ENCODE data around the gene PADI3. TPM values are rescaled to one million over a fixed set of nuclear protein-coding genes. Genes with fewer than 3 reads are reported as not detected.

The PADI3 gene
- total and polyA plus RNA-seq, 2 donors (not counting 3 experiments of a cell fraction or from before 2014, with no cell fraction given) = not detected

DNA sequence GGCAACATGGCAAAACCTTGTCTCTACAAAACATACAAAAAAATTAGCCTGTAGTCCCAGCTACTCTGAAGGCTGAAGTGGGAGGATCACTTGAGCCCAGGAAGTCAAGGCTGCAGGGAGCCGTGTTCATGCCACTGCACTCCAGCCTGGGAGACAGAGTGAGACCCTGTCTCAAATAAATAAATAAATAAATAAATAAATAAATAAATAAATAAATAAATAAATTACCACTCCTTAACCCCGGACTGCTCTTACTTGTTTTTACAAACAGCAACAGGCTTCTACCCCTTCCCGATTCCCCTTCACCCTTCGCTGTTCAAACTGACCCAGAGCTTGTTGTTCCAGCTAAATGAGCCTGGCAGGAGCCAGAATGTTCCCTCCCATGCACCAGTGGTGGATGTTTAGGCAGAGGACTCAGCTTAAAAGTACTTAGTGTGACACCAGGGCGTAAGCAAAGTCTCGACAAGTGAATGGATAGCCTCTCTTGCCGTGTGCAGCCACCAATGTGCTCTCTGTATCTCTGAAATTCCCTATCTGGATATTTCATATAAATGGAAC, 21.5 kb upstream of the PADI3 start:
- no peaks in the 10 kb centered on the region for H4K20me1 ChIP-seq (replicated peaks; ENCODE audit: control insufficient read depth, extremely low read depth, insufficient read depth, low read length)
- FAIRE-seq (no peak), DNase-seq (ENCODE audit: low read depth, low spot score) (no peak)
- H3K4me2 ChIP-seq (ENCODE audit: insufficient read depth, low read length) = no peak overlapping the region
- no peaks in the 10 kb centered on the region for H3K9me1 ChIP-seq (replicated peaks; ENCODE audit: control insufficient read depth, extremely low read depth, insufficient read depth, low read length)
- H3K4me1 ChIP-seq (ENCODE audit: control insufficient read depth, extremely low read depth, insufficient read depth, low read length) = no peaks in the 10 kb centered on the region
- H3K27ac ChIP-seq (ENCODE audit: insufficient read depth, low read depth, low read length) = no peak overlapping the region
- no peaks in the 10 kb centered on the region for H3K9me3 ChIP-seq (replicated peaks; ENCODE audit: control insufficient read depth, insufficient read depth, low read length)
- dilution Hi-C loops (cut with MboI; ENCODE audit: extremely low pct_ligation_motif_present, low sequenced_read_pairs) = no loop called here
- H3K79me2 ChIP-seq (ENCODE audit: control insufficient read depth, insufficient read depth, low read length) = no peaks in the 10 kb centered on the region
- no peak overlapping the region for H2AFZ ChIP-seq (ENCODE audit: low read depth, low read length)
- no peaks in the 10 kb centered on the region for H3K36me3 ChIP-seq (ENCODE audit: control insufficient read depth in 2 of 2, extremely low read depth in 1 of 2, insufficient read depth in 2 of 2, low read length in 2 of 2)
- TF ChIP-seq GATA2 (IDR thresholded peaks at IDR 0.05; ENCODE audit: insufficient read depth, insufficient read length, low read depth, low read length) (no peak), POLR2AphosphoS5 (IDR thresholded peaks at IDR 0.05; ENCODE audit: insufficient read depth, low read depth, low read length) (no peak), MYC (IDR thresholded peaks at IDR 0.05; ENCODE audit: low read depth, low read length) (no peak), EZH2 (IDR thresholded peaks at IDR 0.05; ENCODE audit: borderline replicate concordance, low read depth, low read length, severe bottlenecking) (no peak)
- H3K9ac ChIP-seq (replicated peaks; ENCODE audit: extremely low read depth, insufficient read depth, low read length) = no peak overlapping the region
- intact Hi-C loops (cut with micrococcal nuclease) = no loop called here
- ChIA-PET POLR2A (interaction anchor here (0.7 kb wide), 2 partner anchors 18 to 150 kb away, joined by 3 to 5 read pairs; no protein-coding TSS in a partner anchor), CTCF (interaction anchor here (1.9 kb wide), 1 partner anchor 101 kb away, joined by 5 read pairs; no protein-coding TSS in a partner anchor)
- BruUV-seq (replicated peaks) = no TSS peak
- H3K27me3 ChIP-seq (ENCODE audit: control insufficient read depth in 2 of 2, insufficient read depth in 2 of 2, low read length in 2 of 2) = no peaks in the 10 kb centered on the region
- no peak overlapping the region for H3K4me3 ChIP-seq (replicated peaks in 1 of 3; ENCODE audit: insufficient read depth in 1 of 3, low read depth in 1 of 3, low read length in 3 of 3)

DNA sequence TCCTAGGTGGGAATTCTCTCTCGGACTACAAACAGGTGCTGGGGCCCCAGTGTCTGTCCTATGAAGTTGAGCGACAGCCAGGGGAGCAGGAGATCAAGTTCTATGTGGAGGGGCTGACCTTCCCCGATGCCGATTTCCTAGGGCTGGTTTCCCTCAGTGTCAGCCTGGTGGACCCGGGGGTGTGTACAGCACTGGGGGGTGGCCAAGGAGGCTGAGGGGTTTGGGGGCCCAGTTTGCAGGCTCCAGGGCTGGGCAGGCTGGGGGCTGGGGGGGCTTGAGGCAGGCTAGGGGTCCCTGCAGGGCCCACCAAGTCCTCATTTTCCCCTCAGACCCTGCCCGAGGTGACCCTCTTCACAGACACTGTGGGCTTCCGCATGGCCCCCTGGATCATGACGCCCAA, 20.3 kb upstream of the PADI3 start:
- no TSS peak for BruUV-seq (replicated peaks)
- Histone ChIP-seq H3K79me2 (ENCODE audit: control insufficient read depth, insufficient read depth, low read length) (no peaks in the 10 kb centered on the region), H3K4me3 (replicated peaks in 1 of 3; ENCODE audit: insufficient read depth in 1 of 3, low read depth in 1 of 3, low read length in 3 of 3) (no peak overlapping the region), H3K9ac (replicated peaks; ENCODE audit: extremely low read depth, insufficient read depth, low read length) (no peak overlapping the region), H4K20me1 (replicated peaks; ENCODE audit: control insufficient read depth, extremely low read depth, insufficient read depth, low read length) (no peaks in the 10 kb centered on the region), H3K9me1 (replicated peaks; ENCODE audit: control insufficient read depth, extremely low read depth, insufficient read depth, low read length) (no peaks in the 10 kb centered on the region), H3K27me3 (ENCODE audit: control insufficient read depth in 2 of 2, insufficient read depth in 2 of 2, low read length in 2 of 2) (no peaks in the 10 kb centered on the region), H3K27ac (ENCODE audit: insufficient read depth, low read depth, low read length) (no peak overlapping the region), H3K9me3 (replicated peaks; ENCODE audit: control insufficient read depth, insufficient read depth, low read length) (no peaks in the 10 kb centered on the region), H3K36me3 (ENCODE audit: control insufficient read depth in 2 of 2, extremely low read depth in 1 of 2, insufficient read depth in 2 of 2, low read length in 2 of 2) (no peaks in the 10 kb centered on the region), H3K4me2 (ENCODE audit: insufficient read depth, low read length) (no peak overlapping the region), H3K4me1 (ENCODE audit: control insufficient read depth, extremely low read depth, insufficient read depth, low read length) (peaks cover 9% of the 10 kb centered on the region), H2AFZ (ENCODE audit: low read depth, low read length) (no peak overlapping the region)
- dilution Hi-C loops (cut with MboI; ENCODE audit: extremely low pct_ligation_motif_present, low sequenced_read_pairs) = no loop called here
- no peak for DNase-seq (ENCODE audit: low read depth, low spot score)
- ChIA-PET POLR2A (no interaction called here), CTCF (interaction anchor here (1.0 to 1.9 kb wide), 4 partner anchors 9 to 103 kb away, joined by 3 to 5 read pairs (median 4); no protein-coding TSS in a partner anchor)
- intact Hi-C loops (cut with micrococcal nuclease) = no loop called here
- no peak for FAIRE-seq
- no peak for TF ChIP-seq GATA2 (IDR thresholded peaks at IDR 0.05; ENCODE audit: insufficient read depth, insufficient read length, low read depth, low read length)
- TF ChIP-seq, protein P1, sequence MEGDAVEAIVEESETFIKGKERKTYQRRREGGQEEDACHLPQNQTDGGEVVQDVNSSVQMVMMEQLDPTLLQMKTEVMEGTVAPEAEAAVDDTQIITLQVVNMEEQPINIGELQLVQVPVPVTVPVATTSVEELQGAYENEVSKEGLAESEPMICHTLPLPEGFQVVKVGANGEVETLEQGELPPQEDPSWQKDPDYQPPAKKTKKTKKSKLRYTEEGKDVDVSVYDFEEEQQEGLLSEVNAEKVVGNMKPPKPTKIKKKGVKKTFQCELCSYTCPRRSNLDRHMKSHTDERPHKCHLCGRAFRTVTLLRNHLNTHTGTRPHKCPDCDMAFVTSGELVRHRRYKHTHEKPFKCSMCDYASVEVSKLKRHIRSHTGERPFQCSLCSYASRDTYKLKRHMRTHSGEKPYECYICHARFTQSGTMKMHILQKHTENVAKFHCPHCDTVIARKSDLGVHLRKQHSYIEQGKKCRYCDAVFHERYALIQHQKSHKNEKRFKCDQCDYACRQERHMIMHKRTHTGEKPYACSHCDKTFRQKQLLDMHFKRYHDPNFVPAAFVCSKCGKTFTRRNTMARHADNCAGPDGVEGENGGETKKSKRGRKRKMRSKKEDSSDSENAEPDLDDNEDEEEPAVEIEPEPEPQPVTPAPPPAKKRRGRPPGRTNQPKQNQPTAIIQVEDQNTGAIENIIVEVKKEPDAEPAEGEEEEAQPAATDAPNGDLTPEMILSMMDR (IDR thresholded peaks at IDR 0.05; ENCODE audit: extremely low read depth in 1 of 2, insufficient read depth in 1 of 2, low read depth in 1 of 2, low read length in 2 of 2) = no peak
- no peak for TF ChIP-seq FOS (IDR thresholded peaks at IDR 0.05; ENCODE audit: borderline replicate concordance, insufficient read depth, low read length)
- TF ChIP-seq, protein P2, sequence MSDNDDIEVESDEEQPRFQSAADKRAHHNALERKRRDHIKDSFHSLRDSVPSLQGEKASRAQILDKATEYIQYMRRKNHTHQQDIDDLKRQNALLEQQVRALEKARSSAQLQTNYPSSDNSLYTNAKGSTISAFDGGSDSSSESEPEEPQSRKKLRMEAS (IDR thresholded peaks at IDR 0.05; ENCODE audit: insufficient read depth, insufficient read length) = no peak

Measured in endothelial cell of umbilical vein (primary cell).